ENCODE data around the gene CAV1.

CAV1 gene

DNA sequence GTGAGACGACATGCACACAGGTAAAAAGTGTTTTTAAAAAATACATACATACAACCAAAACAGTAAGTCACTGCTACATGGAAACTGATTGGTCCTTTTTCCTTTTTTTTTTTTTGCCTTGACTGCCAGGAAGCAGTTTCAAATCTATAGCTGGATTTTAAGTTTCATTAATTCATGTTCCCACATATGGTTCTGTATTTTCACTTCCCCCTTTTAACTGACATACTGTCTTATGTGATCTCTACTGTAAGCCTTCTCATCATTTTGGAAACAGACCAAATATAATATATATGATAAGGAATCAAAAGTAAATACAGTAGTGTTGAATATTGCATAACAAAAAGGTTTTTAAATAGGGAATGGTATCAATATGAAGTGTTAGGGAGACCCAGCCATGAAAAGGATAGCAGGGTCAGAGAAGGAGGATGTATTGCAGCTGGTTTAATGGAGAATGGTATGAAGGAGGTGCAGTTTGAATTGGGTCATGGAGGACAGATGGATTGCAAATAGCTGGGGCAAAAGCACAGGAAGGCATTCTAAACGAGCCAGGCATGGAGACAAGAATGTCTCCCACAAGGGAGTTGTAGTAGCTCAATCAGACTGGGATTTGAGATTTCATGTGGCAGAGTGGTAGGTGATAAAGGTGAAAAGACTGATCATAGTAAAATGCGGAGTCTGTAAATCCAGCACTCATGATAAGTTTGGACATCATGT lies 5.4 kb downstream of the CAV1 start:
- no peak for DNase-seq (ENCODE audit: low spot score)

GRCh38 chr7:116532102-116532688 lies 7.4 kb downstream of the CAV1 start:
- no peak for DNase-seq (ENCODE audit: low spot score)

DNA sequence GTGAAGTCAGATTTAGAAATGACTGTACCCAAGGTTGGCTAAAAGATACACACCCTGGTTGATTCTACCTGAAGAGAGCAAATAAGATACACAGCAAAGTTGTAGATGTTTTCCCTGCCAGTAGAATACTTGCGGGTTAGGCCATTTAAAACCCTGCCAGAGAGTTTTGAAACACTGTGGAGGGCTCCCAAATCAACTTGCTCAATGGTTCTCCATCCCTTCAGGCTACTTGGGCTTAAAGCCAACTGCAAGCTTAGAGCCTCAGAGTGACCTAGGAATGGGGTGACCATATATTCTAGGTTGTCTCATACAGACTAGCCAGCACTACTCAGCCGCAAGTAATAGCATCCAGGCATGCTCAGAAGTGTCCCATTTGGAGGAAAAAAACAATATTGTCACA lies 10.0 kb downstream of the CAV1 start:
- DNase-seq (ENCODE audit: low spot score), result no peak

DNA sequence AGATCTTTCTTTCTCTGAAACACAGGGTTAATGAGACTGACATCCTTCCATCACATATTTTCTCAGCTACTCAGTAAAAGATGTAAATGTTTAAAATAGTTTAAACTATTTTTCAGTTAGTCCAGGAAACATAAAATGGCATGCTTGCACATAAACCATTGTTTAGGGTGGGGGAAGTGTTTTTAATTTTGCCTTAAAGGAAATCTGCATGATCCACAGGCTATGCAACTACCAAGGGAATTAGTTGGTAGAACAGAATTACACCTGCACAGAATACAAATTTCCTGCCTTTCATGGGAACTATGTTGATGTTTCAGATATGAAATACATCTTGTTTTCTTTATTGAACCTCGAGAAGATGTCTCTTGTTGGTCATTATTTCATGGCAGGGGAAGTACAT lies 10.6 kb downstream of the CAV1 start:
- DNase-seq (ENCODE audit: low spot score), result no peak

GRCh38 chr7:116538138-116538537 lies 13.3 kb downstream of the CAV1 start:
- DNase-seq (ENCODE audit: low spot score), result no peak

DNA sequence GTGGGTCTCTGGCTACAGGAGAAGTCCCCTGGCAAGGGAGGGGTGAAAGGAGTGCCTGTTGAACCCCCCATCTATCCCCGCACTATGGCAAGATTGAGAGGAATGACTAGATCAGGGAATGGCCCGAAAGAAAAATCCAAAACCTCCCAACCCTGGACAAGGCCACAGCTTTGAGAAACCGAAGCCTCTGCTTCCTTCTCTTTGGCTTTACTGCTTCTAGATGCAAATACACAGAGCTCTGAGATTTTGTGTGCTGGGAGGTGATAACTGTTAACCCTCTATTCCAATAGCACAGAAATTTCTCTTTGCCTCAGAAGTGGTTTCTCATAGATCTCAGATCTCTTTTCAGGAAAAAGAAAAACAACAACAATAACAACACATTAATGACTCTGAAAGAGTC lies 15.0 kb downstream of the CAV1 start:
- no peak for DNase-seq (ENCODE audit: low spot score)

GRCh38 chr7:116540743-116541142 lies 15.9 kb downstream of the CAV1 start:
- DNase-seq (ENCODE audit: low spot score), result no peak

DNA sequence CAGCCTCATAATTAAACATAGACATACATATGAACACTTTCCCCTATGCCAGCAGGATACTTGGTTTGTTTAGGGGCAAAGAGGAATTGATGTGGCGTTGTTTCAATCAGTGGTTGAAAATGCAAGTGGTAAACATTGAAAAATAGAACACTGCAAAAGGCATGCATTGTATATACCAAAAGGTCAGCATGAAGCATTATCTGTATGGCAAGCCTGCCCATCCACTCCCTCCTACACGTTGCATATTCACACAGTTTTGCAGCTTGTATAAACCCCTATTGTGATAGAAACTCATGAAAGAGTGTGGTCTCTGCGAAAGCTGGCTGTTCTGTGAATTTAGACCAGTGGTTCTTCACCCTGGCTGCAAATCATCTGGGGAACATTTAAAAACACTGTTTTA lies 17.1 kb downstream of the CAV1 start:
- DNase-seq (ENCODE audit: low spot score), result no peak

GRCh38 chr7:116542618-116543017 lies 17.8 kb downstream of the CAV1 start:
- no peak for DNase-seq (ENCODE audit: low spot score)

DNA sequence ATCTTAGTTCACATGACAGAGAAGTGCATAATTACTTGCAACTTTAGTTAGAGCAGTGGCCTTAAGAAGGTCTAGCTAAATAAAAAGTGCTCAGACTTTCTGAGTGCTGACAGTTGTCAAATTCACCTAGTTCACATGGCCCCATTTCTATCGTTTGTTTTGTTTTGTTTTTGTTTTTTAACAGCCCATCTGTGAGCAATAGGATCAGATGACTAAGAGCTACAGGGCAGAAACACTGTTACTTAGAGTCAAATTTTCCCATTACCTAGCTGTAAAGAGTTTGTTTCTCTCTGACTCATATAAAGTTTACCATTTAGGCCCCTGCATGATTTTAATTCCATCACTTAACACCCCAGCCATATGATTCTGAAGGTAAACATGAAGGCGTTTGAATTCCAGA lies 18.8 kb downstream of the CAV1 start:
- DNase-seq (ENCODE audit: low spot score), result no peak

GRCh38 chr7:116544487-116544886 lies 19.7 kb downstream of the CAV1 start:
- DNase-seq (ENCODE audit: low spot score), result no peak

GRCh38 chr7:116545411-116545993 lies 20.7 kb downstream of the CAV1 start:
- DNase-seq (ENCODE audit: low spot score), result no peak

DNA sequence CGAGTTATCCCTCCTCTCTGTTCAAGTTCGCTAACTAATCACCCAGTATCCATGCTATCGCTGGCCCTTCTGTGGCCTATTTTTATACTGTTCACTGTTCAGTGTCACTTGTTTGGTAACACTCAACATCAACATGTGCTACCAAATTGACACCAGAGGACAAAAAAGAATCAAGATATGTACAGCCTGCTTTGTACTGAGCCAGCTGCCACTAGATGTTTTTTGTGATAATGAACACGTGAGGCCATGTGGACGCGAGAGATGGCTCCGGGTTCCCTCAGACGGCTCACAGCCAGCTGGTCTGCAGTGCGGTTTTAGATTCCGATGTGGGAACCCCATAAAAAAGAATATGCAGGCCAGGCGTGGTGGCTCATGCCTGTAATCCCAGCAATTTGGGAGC lies 21.2 kb downstream of the CAV1 start:
- no peak for DNase-seq (ENCODE audit: low spot score)

DNA sequence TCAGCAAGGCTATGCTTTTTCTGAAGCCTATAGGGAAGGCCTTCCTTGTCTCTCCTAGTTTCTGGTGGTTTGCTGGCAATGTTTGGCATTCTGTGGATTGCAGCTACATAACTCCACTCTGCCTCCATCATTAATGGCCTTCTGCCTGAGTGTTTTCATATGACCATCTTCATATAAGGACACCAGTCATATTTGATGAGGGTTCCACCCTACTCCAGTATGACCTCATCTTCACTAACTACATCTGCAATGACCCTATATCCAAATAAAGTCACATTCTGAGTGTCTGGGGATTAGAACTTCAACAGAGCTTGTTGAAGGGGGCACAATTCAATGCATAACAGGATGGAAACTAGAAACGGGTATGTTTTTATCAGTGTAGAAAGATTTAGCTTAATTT lies 22.1 kb downstream of the CAV1 start:
- no peak for DNase-seq (ENCODE audit: low spot score)

DNA sequence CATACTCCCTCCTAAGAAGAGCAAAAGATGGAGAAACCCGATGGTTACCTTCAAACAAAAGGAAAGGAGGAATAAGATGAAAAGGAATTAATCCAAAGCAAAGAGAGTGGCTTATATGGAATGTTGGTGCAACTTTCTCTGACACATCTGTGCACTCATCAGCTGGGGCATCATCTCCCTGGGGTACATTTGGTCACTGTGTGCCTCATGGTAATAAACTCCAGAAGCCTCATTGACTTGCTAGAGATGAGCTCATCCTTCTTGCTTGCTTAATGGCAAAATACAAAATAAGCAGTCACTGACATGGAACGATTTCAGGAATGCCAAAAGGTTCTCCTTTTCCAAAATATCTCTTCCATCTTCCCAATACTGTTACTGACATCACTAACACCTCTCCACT lies 22.5 kb downstream of the CAV1 start:
- no peak for DNase-seq (ENCODE audit: low spot score)

- DNase-seq (ENCODE audit: low spot score), result no peak
Observed at GRCh38 chr7:116548506-116548905, 23.7 kb downstream of the CAV1 start.

- no peak for DNase-seq (ENCODE audit: low spot score)
Observed at GRCh38 chr7:116549370-116549769, 24.5 kb downstream of the CAV1 start.

GRCh38 chr7:116551692-116552091 lies 26.9 kb downstream of the CAV1 start:
- no peak for DNase-seq (ENCODE audit: low spot score)

DNA sequence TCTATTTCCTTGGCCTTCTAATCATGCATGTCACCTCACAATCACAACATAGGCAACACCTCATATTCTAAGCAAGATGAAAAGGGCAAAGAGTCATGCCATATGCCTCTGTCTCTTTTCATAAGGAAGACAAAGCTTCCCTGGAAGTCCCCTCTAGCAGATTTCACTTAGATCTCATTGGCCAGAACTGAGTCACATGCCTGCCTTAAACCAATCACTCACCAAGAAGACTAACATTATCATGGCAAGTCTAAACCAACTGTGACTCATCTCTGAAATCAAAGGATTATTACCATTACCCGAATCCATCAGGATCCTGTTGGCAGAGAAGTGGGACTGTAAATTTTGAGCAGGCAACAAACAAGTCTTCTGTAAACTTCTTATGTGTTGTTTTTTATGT lies 27.8 kb downstream of the CAV1 start:
- DNase-seq (ENCODE audit: low spot score), result no peak

DNA sequence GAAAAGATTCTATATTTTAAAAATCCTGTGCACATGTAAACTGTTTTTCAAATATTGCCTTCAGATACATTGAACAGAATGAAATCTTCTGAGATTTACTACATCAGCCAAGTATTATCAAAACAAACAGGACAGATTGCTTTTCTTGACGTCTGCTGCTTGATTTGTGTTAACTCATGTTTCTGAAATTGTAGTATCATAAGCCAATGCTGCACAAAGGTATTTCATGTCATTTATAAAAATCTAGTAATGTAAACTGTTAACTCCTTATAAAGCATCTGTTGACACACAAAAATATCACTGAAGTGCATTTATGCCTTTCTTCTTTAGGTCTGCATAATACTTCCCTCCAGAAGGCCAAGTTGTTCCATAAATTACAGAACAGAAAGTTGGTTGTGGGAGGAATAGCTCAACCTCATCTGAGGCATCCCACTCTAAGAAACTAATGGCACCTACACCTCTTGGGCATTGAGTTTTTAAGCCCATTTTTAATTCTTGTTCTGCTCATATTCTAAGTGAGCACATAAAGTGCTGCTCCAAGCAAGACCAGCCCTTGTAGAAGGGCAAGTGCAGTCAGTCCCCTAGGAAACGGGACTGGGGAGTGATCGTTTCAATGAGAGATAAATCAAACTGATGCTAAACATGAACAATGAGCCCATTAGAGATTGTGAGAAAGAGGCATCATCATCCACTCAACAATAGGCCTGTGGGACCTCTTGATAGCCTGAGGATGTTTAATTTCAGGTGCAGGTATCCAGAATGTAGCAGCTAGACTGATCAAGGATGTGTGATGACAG lies 28.5 kb downstream of the CAV1 start:
- DNase-seq (ENCODE audit: low spot score), result no peak

DNA sequence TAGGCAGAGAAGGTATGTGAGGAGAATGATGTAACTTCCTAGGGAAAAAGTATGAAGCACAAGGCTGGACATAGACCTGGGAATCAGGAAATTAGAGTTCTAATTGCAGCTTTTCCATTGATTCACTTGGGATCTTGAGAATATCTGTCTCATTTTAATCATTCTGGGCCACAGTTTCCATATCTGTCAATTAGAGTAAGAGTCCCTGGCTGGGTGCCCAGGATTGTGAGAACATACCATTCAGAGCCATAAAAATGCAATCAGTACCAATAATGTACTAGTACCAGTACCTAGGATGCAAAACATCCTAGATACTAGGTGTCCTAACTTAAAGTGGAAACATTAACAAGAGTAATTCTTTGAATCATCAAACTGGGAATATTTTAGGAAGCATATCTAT lies 29.6 kb downstream of the CAV1 start:
- DNase-seq (ENCODE audit: low spot score), result no peak

GRCh38 chr7:116554911-116555310 lies 30.1 kb downstream of the CAV1 start:
- DNase-seq (ENCODE audit: low spot score), result no peak

DNA sequence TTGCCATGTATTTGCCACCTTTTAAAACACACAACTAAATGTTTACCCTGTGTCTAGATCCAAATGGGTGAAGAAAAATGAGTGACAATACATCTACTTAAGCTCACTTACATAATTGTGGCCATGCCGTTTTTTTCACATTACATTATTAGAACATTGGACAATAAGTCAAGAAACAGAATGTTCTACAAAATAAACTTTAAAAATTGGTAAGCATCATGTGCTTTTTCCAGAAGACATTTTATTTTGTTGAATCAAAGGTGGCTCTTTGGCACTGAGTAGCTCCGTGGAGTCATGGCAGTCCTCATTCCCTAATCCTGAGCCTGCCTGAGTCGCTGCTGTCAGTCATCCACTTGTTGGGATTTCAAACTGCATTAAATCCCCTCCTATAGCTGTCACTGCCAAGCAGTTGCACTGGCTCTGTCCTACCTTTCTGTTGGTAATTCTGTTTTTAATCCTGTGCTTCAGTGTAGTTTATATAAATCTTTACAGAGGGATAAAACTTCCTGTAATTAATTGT lies 32.3 kb downstream of the CAV1 start:
- DNase-seq (ENCODE audit: low spot score), result no peak

All from Ammon's horn (tissue), 1 donor.